ENCODE results near the gene STK39.

STK39 gene

DNA sequence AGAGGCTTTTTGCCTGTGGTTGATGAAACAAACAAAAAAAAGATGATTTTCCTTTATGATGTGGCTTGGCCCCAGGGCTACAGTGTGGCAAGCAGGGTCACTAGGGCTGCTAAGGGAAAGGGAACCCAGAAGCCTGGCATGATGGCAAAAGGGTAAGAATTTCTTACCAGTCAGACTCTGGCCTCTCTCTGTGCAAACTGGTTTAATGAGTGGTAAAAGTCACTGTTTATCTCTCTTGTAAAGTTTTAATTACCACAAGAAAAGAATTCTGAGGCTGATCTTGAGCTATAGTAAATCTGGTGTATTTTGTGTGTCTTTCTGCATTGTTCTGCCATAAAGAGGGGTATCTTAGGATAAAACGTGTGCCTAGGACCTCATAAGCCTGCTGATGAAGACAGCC is 275.4 kb downstream of the STK39 start:
- Histone ChIP-seq H3K27ac (ENCODE audit: low read length) (no peak overlapping the region), H3K4me3 (ENCODE audit: low read depth in 1 of 2, low read length in 2 of 2) (no peak overlapping the region), H3K27me3 (ENCODE audit: low read depth, low read length) (no peaks in the 10 kb centered on the region), H3K4me1 (ENCODE audit: control insufficient read depth in 1 of 2, insufficient read depth in 2 of 2, low read length in 2 of 2) (peaks cover 0 to 2% of the 10 kb centered on the region in 2 donors), H3K36me3 (ENCODE audit: control insufficient read depth in 1 of 2, insufficient read depth in 2 of 2, low read length in 2 of 2) (no peaks in the 10 kb centered on the region), H3K9me3 (ENCODE audit: control insufficient read depth in 1 of 2, low read length in 2 of 2) (peaks cover 6 to 8% of the 10 kb centered on the region in 2 donors)

DNA sequence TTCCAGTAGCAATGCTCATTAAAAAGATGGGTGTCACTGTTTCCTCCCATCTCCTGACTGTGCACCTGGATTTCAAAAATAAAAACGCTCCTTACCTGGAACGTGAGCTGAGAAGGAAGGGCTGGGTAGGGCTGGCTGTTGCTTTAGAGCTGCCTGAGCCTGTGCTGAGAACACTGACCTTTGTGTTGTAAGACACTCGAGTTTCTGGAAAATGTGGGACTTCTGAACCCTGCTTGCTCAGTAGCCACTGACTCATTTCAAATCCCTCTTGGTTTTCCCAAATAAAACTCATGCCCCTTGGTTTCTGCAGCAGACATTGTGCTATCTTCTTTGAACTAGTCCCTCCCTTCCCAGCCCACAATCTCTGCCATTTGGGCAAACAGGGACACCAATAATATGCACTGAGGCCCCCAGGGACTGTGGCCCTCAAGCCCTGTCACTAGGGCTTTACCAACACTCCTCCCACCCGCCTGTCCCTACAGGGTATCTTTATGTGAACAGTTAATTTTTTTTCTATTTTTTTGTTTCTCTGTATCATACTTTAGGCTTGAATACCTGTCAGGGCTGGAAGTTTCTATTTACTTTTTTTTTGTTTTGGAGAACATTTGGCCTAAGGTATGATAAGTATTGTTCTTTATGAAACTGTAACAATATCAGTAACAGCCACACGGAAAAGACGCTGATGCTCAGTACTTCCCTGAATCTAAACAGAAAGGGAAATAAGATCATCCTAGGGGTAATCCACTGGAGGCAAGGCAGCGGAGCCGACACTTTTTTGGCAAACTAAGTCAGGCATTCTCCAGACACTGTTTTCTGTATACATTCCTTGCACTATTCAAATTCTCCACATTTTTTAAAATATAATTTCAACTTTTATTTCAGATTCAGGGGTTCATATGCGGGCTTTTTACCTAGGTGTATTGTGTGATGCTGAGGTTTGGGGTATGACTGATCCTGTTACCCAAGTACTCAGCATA is 280.2 kb downstream of the STK39 start:
- Histone ChIP-seq H3K9me3 (ENCODE audit: control insufficient read depth in 1 of 2, low read length in 2 of 2) (peaks cover 1 to 2% of the 10 kb centered on the region in 2 donors), H3K36me3 (ENCODE audit: control insufficient read depth in 1 of 2, insufficient read depth in 2 of 2, low read length in 2 of 2) (no peaks in the 10 kb centered on the region), H3K4me3 (ENCODE audit: low read depth in 1 of 2, low read length in 2 of 2) (no peak overlapping the region), H3K27ac (ENCODE audit: low read length) (no peak overlapping the region), H3K4me1 (ENCODE audit: control insufficient read depth in 1 of 2, insufficient read depth in 2 of 2, low read length in 2 of 2) (peaks cover 5 to 7% of the 10 kb centered on the region in 2 donors), H3K27me3 (ENCODE audit: low read depth, low read length) (no peaks in the 10 kb centered on the region)

DNA sequence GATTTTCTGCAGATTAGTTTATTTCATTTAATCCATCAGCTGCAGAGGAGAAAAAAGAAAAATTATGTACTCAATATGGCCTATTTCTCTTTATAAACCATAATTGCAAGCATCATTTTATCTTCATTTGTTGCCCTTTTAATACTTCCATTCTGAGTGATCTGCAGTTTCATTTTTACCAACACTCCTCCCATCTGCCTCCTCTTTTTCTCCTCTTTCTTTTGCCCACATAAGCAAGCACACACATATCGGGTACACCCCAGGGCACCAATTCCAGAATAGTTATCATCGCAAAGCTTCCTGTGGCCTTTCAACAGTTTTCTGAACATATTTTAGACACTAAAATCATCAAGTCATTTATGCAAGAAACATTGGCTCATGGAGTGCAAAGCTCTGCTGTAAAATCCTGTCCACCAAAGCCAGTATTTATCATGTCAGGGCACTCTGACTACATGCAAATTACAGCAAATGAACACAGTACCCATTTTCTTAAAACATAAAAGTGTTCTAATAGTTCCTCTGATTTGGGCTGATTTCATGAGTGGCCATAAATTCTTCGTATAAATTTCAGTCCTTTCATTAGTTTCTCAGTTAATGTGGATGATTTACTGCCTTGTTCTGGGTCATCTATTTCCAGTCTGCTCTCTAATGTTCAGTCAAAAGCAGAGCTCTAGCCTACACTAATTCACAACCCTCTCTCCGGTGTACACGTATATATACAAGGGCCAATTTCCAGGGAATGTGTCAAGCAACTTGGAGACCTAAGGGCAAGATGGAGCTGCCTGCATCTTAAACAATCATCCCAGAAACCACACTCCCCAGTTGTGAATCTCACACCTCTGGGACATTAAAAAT is 281.3 kb downstream of the STK39 start:
- Histone ChIP-seq H3K4me1 (ENCODE audit: control insufficient read depth in 1 of 2, insufficient read depth in 2 of 2, low read length in 2 of 2) (peaks cover 5 to 7% of the 10 kb centered on the region in 2 donors), H3K27me3 (ENCODE audit: low read depth, low read length) (no peaks in the 10 kb centered on the region), H3K9me3 (ENCODE audit: control insufficient read depth in 1 of 2, low read length in 2 of 2) (no peaks in the 10 kb centered on the region), H3K4me3 (ENCODE audit: low read depth in 1 of 2, low read length in 2 of 2) (no peak overlapping the region), H3K27ac (ENCODE audit: low read length) (no peak overlapping the region), H3K36me3 (ENCODE audit: control insufficient read depth in 1 of 2, insufficient read depth in 2 of 2, low read length in 2 of 2) (no peaks in the 10 kb centered on the region)

DNA sequence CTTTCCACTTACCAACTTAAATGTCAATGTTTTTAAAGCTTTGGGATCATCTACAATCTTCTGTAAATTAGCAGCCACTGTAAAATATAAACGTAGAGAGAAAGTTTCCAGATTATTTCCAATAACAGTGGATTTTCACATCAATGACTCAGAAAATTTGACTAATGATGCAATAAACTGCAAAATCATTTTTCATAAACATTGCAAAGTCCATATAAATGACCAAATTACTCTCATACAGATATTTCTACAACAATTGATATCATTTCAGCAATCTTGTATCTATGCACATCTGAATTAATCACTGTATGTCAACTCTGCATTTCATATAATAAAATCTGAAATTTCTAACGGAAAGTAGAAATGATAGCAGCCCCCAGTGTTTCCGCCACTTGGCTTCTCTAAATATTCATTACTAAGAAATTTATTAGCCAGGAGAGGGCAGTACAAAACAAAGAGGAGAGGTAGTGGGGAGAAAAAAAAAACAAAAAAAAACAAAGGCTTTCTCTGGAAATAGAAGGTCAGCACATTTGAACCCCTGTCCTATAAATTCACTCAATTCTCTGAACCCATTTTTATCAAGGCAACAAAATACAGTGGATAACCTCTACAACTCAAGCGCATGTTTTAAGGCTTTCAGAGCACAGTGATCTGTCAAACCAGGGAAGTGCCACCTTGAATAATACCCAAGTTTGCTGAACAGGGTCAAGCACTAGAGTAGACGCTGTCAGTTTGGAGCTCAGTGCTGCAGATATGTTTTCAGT is 282.6 kb downstream of the STK39 start:
- Histone ChIP-seq H3K27me3 (ENCODE audit: low read depth, low read length) (no peaks in the 10 kb centered on the region), H3K4me1 (ENCODE audit: control insufficient read depth in 1 of 2, insufficient read depth in 2 of 2, low read length in 2 of 2) (peaks cover 5 to 7% of the 10 kb centered on the region in 2 donors), H3K4me3 (ENCODE audit: low read depth in 1 of 2, low read length in 2 of 2) (no peak overlapping the region), H3K36me3 (ENCODE audit: control insufficient read depth in 1 of 2, insufficient read depth in 2 of 2, low read length in 2 of 2) (no peaks in the 10 kb centered on the region), H3K9me3 (ENCODE audit: control insufficient read depth in 1 of 2, low read length in 2 of 2) (no peaks in the 10 kb centered on the region), H3K27ac (ENCODE audit: low read length) (no peak overlapping the region)

DNA sequence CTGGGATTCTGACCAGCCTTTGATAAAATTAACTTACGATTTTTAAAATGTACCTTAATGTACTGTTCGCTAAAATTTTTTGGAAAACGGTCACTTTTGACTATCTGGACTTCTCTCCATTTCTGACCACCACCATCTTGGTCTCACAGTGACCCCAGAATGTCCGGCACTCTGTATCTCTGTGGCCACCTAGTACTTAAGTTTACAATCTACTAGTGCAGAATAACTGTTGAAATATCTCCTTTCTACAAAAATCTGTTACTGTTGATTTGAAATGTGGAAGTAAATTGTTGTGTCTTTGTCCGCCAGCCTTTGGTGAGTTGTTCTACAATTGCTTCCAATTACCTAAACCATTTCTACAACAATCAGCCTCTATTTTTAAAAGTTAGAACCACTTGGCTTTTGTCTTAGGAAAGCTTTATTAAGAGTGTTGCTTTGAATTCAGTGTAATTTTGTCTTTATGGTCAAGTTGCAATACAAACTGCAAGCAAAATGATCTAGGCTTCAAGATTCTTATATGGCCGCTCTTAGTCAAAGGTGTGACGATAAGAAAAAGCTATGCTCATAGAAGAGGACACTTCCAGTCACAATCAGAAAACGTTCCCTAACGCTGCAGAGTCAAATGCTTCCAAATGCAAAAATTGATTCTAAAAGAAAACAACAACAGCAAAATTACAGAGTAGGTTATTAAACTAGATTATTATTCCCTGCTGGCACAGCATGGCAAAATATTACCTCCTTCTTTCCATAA is 283.3 kb downstream of the STK39 start:
- no peaks in the 10 kb centered on the region for H3K9me3 ChIP-seq (ENCODE audit: control insufficient read depth in 1 of 2, low read length in 2 of 2)
- H3K4me3 ChIP-seq (ENCODE audit: low read depth in 1 of 2, low read length in 2 of 2), result no peak overlapping the region
- H3K4me1 ChIP-seq (ENCODE audit: control insufficient read depth in 1 of 2, insufficient read depth in 2 of 2, low read length in 2 of 2), result peaks cover 5 to 7% of the 10 kb centered on the region in 2 donors
- H3K27me3 ChIP-seq (ENCODE audit: low read depth, low read length), result no peaks in the 10 kb centered on the region
- no peak overlapping the region for H3K27ac ChIP-seq (ENCODE audit: low read length)
- no peaks in the 10 kb centered on the region for H3K36me3 ChIP-seq (ENCODE audit: control insufficient read depth in 1 of 2, insufficient read depth in 2 of 2, low read length in 2 of 2)

DNA sequence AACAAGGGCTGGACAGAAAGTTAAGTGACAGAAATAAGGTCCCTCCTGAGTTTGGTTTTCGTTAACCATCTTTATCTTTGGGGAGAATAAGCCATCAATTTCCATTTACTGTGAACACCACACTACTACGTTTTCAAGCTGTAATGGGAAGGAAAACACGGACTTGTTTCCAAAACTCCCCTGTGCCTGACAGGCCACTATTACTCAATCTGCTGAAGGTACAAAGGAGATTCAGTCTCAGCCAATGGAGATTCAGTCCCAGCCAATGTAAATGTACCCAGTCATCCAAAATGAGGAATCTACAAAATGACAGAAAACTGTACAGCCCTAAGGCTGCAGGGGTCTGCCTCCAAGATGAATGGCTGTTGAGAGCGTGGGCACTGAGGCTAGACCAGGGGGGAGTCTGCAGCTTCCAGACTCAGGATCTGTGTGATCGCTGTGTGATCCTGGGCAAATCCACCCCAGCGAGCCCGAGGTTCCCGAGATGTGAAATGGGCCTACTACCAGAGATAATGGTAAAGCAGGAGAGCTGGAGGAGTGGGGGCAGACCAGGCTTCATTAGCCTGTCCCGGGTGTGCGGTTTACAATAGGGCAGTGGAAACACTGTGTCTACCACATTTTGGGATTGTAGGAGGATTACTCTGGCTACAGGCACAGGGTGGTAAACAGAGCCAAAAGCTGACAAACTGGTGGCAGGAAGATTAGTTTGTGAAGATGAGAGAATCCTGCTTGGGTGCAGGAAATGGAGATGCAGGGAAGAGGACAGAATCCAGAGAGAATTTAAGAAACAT is 284.8 kb downstream of the STK39 start:
- no peaks in the 10 kb centered on the region for H3K36me3 ChIP-seq (ENCODE audit: control insufficient read depth in 1 of 2, insufficient read depth in 2 of 2, low read length in 2 of 2)
- H3K9me3 ChIP-seq (ENCODE audit: control insufficient read depth in 1 of 2, low read length in 2 of 2), result no peaks in the 10 kb centered on the region
- no peaks in the 10 kb centered on the region for H3K27me3 ChIP-seq (ENCODE audit: low read depth, low read length)
- H3K4me1 ChIP-seq (ENCODE audit: control insufficient read depth in 1 of 2, insufficient read depth in 2 of 2, low read length in 2 of 2), result peaks cover 5 to 7% of the 10 kb centered on the region in 2 donors
- no peak overlapping the region for H3K27ac ChIP-seq (ENCODE audit: low read length)
- no peak overlapping the region for H3K4me3 ChIP-seq (ENCODE audit: low read depth in 1 of 2, low read length in 2 of 2)

DNA sequence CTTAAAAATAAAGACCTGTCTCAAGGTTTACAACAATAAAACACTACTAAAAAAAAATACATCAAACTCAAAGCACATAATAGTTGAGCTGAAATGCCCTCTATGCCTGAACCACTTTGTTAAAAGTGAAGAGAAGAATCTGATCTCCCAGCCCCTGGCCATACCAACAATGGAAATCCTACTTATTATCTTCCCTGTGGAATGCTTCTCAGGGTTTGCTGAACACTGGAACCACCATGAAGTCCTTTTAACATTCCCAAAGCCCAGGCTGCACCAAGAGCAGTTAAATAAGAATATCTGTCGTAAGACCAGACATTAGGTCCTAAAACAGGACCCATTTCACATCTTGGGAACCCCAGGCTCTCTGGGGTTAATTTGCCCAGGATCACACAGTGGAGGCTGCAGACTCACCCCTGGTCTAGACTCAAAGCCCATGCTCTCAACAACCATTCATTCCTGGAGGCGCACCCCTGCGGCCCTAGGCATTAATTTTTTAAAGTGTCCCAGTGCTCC is 285.8 kb downstream of the STK39 start:
- Histone ChIP-seq H3K9me3 (ENCODE audit: control insufficient read depth in 1 of 2, low read length in 2 of 2) (no peaks in the 10 kb centered on the region), H3K27ac (ENCODE audit: low read length) (no peak overlapping the region), H3K4me1 (ENCODE audit: control insufficient read depth in 1 of 2, insufficient read depth in 2 of 2, low read length in 2 of 2) (peaks cover under 1 to 3% of the 10 kb centered on the region in 2 donors), H3K36me3 (ENCODE audit: control insufficient read depth in 1 of 2, insufficient read depth in 2 of 2, low read length in 2 of 2) (no peaks in the 10 kb centered on the region), H3K4me3 (ENCODE audit: low read depth in 1 of 2, low read length in 2 of 2) (no peak overlapping the region), H3K27me3 (ENCODE audit: low read depth, low read length) (no peaks in the 10 kb centered on the region)

DNA sequence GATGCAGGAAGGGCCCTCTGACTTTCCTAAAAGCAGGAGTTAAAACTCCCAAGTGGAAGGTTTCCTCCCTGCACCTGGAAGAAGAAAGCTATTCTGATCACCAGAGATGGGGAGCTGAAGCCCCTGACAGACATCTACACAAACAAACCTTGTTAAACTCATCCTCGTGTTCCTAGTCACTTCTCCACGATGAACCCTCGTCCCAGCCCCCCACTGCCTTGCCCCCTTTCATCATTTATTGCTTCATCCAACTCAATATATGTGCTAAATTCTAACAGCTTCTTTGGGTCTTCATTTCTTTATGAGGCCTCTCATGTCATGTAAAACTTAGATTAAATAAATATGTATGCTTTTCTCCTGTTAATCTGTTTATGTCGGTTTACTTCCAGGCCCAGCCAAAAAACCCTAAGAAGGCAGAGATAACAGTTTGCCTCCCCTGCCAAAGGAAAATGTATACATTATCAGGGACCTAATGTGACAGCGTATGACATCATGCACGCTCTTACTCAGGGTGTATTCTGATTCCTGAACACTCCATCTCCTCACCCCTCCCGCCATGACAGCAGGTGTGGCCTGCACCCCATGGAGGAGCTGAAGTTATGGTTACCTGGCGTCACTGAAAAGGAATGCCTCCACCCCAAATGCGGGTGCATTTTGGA is 287.2 kb downstream of the STK39 start:
- Histone ChIP-seq H3K36me3 (ENCODE audit: control insufficient read depth in 1 of 2, insufficient read depth in 2 of 2, low read length in 2 of 2) (no peaks in the 10 kb centered on the region), H3K27me3 (ENCODE audit: low read depth, low read length) (no peaks in the 10 kb centered on the region), H3K4me3 (ENCODE audit: low read depth in 1 of 2, low read length in 2 of 2) (no peak overlapping the region), H3K9me3 (ENCODE audit: control insufficient read depth in 1 of 2, low read length in 2 of 2) (no peaks in the 10 kb centered on the region), H3K27ac (ENCODE audit: low read length) (no peak overlapping the region), H3K4me1 (ENCODE audit: control insufficient read depth in 1 of 2, insufficient read depth in 2 of 2, low read length in 2 of 2) (no peaks in the 10 kb centered on the region)

DNA sequence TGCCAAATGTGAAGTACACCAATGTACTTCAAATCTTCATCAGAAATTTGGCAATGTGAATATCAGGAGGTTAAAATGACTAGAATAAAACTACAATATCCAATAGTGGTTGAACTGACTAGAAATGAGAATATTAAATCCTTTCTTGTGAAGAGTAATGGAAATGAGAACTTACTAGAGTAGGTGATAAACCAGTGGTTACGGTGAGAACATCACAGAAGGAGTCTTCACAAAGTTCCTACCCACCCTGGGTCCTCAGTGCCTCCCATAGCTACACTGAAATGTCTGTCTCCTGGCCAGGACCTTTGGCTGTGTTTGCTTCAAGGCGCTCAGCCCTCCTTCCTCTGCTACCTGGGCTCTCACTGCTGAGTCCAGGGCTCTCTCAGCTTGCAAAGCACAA is 289.7 kb downstream of the STK39 start:
- Histone ChIP-seq H3K4me1 (ENCODE audit: control insufficient read depth in 1 of 2, insufficient read depth in 2 of 2, low read length in 2 of 2) (no peaks in the 10 kb centered on the region), H3K4me3 (ENCODE audit: low read depth in 1 of 2, low read length in 2 of 2) (no peak overlapping the region)

More for the DNA sequence above, 289.7 kb downstream of the STK39 start:
- H3K27ac ChIP-seq (ENCODE audit: low read length), result no peak overlapping the region
- H3K9me3 ChIP-seq (ENCODE audit: control insufficient read depth in 1 of 2, low read length in 2 of 2), result no peaks in the 10 kb centered on the region
- H3K36me3 ChIP-seq (ENCODE audit: control insufficient read depth in 1 of 2, insufficient read depth in 2 of 2, low read length in 2 of 2), result peaks cover 0 to 5% of the 10 kb centered on the region in 2 donors
- H3K27me3 ChIP-seq (ENCODE audit: low read depth, low read length), result no peaks in the 10 kb centered on the region

All from muscle layer of duodenum (tissue), 2 donors.